Measurements from ENCODE around the gene POLR2A.

DNA sequence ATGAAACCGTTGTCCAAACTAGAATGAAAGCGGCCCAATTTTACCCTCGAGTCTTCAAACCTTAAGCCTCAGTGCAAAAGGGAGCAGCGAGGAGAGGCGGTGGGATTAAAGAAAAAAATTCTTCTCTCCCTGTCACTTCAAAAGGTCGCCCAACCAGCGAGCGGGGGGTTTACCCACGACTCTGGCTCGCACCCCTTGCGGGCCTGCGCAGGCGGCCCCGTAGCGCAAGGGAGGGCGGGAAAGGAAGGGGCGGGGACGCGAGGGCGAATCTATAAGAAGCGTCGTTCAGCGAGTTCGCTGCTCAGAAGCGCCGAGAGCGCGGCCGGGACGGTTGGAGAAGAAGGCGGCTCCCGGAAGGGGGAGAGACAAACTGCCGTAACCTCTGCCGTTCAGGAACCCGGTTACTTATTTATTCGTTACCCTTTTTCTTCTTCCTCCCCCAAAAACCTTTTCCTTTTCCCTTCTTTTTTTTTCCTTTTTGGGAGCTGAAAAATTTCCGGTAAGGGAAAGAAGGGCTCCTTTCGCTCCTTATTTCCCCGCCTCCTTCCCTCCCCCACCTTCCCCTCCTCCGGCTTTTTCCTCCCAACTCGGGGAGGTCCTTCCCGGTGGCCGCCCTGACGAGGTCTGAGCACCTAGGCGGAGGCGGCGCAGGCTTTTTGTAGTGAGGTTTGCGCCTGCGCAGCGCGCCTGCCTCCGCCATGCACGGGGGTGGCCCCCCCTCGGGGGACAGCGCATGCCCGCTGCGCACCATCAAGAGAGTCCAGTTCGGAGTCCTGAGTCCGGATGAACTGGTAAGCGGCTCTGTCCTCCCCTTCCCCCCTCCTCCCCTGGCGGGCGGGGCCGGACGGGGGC lies at the start of gene POLR2A:
- TF ChIP-seq, protein P1, sequence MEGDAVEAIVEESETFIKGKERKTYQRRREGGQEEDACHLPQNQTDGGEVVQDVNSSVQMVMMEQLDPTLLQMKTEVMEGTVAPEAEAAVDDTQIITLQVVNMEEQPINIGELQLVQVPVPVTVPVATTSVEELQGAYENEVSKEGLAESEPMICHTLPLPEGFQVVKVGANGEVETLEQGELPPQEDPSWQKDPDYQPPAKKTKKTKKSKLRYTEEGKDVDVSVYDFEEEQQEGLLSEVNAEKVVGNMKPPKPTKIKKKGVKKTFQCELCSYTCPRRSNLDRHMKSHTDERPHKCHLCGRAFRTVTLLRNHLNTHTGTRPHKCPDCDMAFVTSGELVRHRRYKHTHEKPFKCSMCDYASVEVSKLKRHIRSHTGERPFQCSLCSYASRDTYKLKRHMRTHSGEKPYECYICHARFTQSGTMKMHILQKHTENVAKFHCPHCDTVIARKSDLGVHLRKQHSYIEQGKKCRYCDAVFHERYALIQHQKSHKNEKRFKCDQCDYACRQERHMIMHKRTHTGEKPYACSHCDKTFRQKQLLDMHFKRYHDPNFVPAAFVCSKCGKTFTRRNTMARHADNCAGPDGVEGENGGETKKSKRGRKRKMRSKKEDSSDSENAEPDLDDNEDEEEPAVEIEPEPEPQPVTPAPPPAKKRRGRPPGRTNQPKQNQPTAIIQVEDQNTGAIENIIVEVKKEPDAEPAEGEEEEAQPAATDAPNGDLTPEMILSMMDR (IDR thresholded peaks at IDR 0.05), result no peak
- no peak for TF ChIP-seq EP300 (IDR thresholded peaks at IDR 0.05)

All from gastroesophageal sphincter (tissue), 3 donors.